Keratinocyte (primary cell): Measurements from ENCODE around the gene MED15. TPM values are rescaled to one million over a fixed set of nuclear protein-coding genes. Genes with fewer than 3 reads are reported as not detected.
"Not testable (repeated sequence)": the region's sequence is repeated elsewhere in the genome, so short reads cannot be mapped to it uniquely, and the experiment has no call there.

Experiments
- DNase-seq: peaks from one replicate; pipeline ENCODE4 v3.0.0-alpha.2; 2011; ENCODE audit warnings: low read depth, missing footprints, low spot score
- FAIRE-seq: peaks from 2 replicates; lab custom pipeline; 2011; peaks lifted over from hg19 to GRCh38; lab: Jason Lieb, UNC
- H2AFZ ChIP-seq: 2 replicates; pipeline ENCODE4 v1.6.0; 2012; ENCODE audit warnings: low read length, control low read depth, inconsistent platforms; ENCODE audit not compliant: control insufficient read depth
- H3K27ac ChIP-seq: 2 replicates; pipeline ENCODE4 v1.5.1; 2011; ENCODE audit warnings: low read length; ENCODE audit not compliant: control insufficient read depth, insufficient read depth
- H3K27me3 ChIP-seq: 3 replicates; pipeline ENCODE4 v1.6.0; 2011; ENCODE audit warnings: low read length; ENCODE audit not compliant: control insufficient read depth, insufficient read depth; ENCODE audit errors: extremely low read depth
- H3K36me3 ChIP-seq, 2 experiments: 2 replicates in 1 of 2; 3 replicates in 1 of 2; pipeline ENCODE4 v1.5.1; 2011; ENCODE audit warnings: low read length in 2 of 2, mild to moderate bottlenecking in 1 of 2; ENCODE audit not compliant: control insufficient read depth in 2 of 2, insufficient read depth in 2 of 2; ENCODE audit errors: extremely low read depth in 1 of 2
- H3K4me1 ChIP-seq: 3 replicates; pipeline ENCODE4 v1.5.1; 2011; ENCODE audit warnings: low read length; ENCODE audit not compliant: control insufficient read depth, insufficient read depth; ENCODE audit errors: extremely low read depth
- H3K4me2 ChIP-seq: 3 replicates; pipeline ENCODE4 v1.6.0; 2011; ENCODE audit warnings: low read depth, low read length; ENCODE audit not compliant: control insufficient read depth, insufficient read depth; ENCODE audit errors: extremely low read depth
- H3K4me3 ChIP-seq, 3 experiments: fragments of 200-600 bp in 1 of 3; sonication (generic) in 1 of 3; 2 replicates in 2 of 3; 3 replicates in 1 of 3; pipeline ENCODE4 v1.5.1; 2011 to 2016; ENCODE audit warnings: low read length in 3 of 3, mild to moderate bottlenecking in 3 of 3, control low read depth in 2 of 3, inconsistent platforms in 1 of 3, low read depth in 1 of 3, mixed read lengths in 1 of 3, mixed run types in 1 of 3, moderate library complexity in 1 of 3; ENCODE audit not compliant: control insufficient read depth in 2 of 3, insufficient read depth in 2 of 3; ENCODE audit errors: extremely low read depth in 1 of 3
- H3K79me2 ChIP-seq: 2 replicates; pipeline ENCODE4 v1.6.0; 2012; ENCODE audit warnings: low read length; ENCODE audit not compliant: control insufficient read depth, insufficient read depth
- H3K9ac ChIP-seq: 3 replicates; pipeline ENCODE4 v1.6.0; 2011; ENCODE audit warnings: low read length; ENCODE audit not compliant: control insufficient read depth, insufficient read depth; ENCODE audit errors: extremely low read depth
- H3K9me1 ChIP-seq: 3 replicates; pipeline ENCODE4 v1.6.0; 2011; ENCODE audit warnings: low read length; ENCODE audit not compliant: control insufficient read depth, insufficient read depth; ENCODE audit errors: extremely low read depth
- H3K9me3 ChIP-seq: 2 replicates; pipeline ENCODE4 v1.5.1; 2012; ENCODE audit warnings: low read depth, low read length; ENCODE audit not compliant: control insufficient read depth
- H4K20me1 ChIP-seq: 3 replicates; pipeline ENCODE4 v1.6.0; 2011; ENCODE audit warnings: low read length; ENCODE audit not compliant: control insufficient read depth, insufficient read depth; ENCODE audit errors: extremely low read depth
- EZH2 ChIP-seq: IDR thresholded peaks from one replicate; pipeline ENCODE4 v1.6.1; 2012; ENCODE audit warnings: inconsistent platforms, mild to moderate bottlenecking, low read length, moderate library complexity
- dilution Hi-C: fragments of 300-500 bp; cut with MboI; formaldehyde crosslinking; loops from one replicate; pipeline ENCODE4 v1.7.0; 2020; ENCODE audit warnings: low sequenced_read_pairs; ENCODE audit not compliant: extremely low pct_ligation_motif_present
- polyA plus RNA-seq, 5 experiments: library from polyadenylated mRNA; depleted of rRNA in 3 of 5; stranded (reverse) in 3 of 5; stranded (forward) in 1 of 5; unstranded in 1 of 5; fragments of >200 nt; gene quantifications; 1 replicate in 1 of 5; 2 replicates in 3 of 5; 3 replicates in 1 of 5; pipeline versions ENCODE4 v1.2.1 to v1.2.3, GENCODE V29; 2011 to 2012; ENCODE audit warnings: missing spikeins in 2 of 5, low read depth in 1 of 5, low replicate concordance in 1 of 5
- TF ChIP-seq, protein P1 (sequence below), 3 experiments: IDR thresholded peaks in 1 of 3; conservative IDR thresholded peaks in 1 of 3; optimal IDR thresholded peaks in 1 of 3; 2 replicates in 2 of 3; 3 replicates in 1 of 3; pipeline versions ENCODE3 to v1.5.1; 2011; ENCODE audit warnings: low read length in 3 of 3, mild to moderate bottlenecking in 3 of 3, moderate library complexity in 2 of 3, control low read depth in 1 of 3, inconsistent platforms in 1 of 3; ENCODE audit not compliant: insufficient read depth in 2 of 3; ENCODE audit errors: extremely low read depth in 1 of 3

MED15 gene
- polyA plus RNA-seq, 1 donor (not counting 4 experiments of a cell fraction or from before 2014, with no cell fraction given), result 24.9 TPM

DNA sequence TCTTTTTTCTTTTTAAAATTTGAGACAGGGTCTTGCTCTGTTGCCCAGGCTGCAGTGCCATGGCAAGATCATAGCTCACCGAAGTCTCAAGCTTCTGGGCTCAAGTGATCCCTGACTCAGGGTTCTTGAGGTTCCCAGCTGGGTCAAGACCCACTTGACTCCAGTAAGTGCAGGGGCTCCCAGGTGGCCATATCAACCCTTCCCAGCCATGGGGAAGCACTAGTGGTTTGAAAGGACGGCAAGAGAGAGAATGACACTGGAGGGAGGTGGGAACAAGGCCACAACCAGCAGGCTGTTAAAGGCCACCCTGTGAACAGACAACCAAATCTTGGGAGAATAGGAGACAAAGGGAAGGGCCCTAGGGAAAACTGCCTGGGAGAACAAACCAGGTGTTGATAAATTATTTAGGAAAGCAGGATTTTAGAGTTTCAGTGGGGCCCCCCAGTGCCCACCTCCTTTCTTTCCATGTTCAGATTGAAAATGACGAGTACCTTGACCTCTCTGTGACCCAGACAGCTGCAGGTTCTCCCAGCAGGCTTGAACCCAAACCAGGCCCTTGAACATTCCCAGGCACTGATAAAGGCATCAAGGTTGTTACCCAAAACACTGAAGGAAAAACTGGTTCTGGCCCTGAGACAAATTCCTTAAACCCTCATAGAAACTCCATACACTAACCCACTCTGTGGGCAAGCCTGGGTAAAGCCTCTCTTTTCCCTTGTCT, 40.6 kb upstream of the MED15 start:
- dilution Hi-C loops, result no loop called here
- H2AFZ ChIP-seq, result no peak overlapping the region
- TF ChIP-seq, protein P1, sequence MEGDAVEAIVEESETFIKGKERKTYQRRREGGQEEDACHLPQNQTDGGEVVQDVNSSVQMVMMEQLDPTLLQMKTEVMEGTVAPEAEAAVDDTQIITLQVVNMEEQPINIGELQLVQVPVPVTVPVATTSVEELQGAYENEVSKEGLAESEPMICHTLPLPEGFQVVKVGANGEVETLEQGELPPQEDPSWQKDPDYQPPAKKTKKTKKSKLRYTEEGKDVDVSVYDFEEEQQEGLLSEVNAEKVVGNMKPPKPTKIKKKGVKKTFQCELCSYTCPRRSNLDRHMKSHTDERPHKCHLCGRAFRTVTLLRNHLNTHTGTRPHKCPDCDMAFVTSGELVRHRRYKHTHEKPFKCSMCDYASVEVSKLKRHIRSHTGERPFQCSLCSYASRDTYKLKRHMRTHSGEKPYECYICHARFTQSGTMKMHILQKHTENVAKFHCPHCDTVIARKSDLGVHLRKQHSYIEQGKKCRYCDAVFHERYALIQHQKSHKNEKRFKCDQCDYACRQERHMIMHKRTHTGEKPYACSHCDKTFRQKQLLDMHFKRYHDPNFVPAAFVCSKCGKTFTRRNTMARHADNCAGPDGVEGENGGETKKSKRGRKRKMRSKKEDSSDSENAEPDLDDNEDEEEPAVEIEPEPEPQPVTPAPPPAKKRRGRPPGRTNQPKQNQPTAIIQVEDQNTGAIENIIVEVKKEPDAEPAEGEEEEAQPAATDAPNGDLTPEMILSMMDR (optimal IDR thresholded peaks at IDR 0.05 in 1 of 3, IDR thresholded peaks at IDR 0.05 in 1 of 3, conservative IDR thresholded peaks at IDR 0.05 in 1 of 3; ENCODE audit: extremely low read depth in 1 of 3, insufficient read depth in 2 of 3, low read length in 3 of 3), result no peak
- TF ChIP-seq EZH2, result no peak
- FAIRE-seq, result no peak
- no peaks in the 10 kb centered on the region for H4K20me1 ChIP-seq
- H3K36me3 ChIP-seq, result peaks cover 0 to 9% of the 10 kb centered on the region in 2 experiments
- no peaks in the 10 kb centered on the region for H3K79me2 ChIP-seq
- no peaks in the 10 kb centered on the region for H3K27me3 ChIP-seq
- no peak overlapping the region for H3K4me2 ChIP-seq
- no peak overlapping the region for H3K9ac ChIP-seq
- H3K4me3 ChIP-seq, result no peak overlapping the region
- no peak for DNase-seq
- no peaks in the 10 kb centered on the region for H3K9me3 ChIP-seq
- H3K9me1 ChIP-seq, result no peaks in the 10 kb centered on the region
- H3K4me1 ChIP-seq, result no peaks in the 10 kb centered on the region
- H3K27ac ChIP-seq, result no peak overlapping the region

DNA sequence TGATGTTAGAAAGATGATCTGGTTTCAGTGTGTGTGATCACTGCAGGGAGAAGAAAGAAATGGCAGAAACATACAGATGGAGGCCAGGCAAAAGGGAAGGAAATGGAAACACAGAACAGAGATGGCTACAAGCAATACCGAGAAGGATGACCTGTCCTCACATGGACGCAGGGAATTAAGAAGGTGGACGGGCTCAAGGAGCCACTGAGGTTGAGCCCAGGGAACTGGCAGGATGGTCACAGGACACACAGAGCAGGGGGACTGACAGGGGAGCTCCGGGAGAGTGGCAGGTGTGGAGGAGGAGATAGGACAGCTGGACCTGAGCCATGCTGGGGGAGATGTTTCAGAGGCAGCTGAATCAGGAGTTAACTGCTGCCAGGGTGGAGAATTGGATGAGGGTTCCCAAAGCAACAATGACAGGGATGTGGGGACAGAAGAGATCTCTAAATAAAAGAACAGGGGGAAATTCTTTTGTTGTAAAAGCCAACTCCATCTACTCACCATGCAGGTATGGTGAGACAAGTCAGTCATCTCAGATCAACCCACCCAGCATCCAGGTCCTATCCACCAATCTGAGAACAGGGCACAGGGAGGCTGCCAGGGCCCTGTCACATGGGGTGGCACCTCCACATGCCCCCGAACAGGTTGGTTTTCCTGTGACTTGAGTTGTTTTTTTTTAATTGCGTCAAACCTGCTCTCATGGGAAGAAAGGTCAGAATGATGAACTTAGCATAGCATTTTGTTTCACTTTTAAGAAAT, 38.1 kb upstream of the MED15 start:
- H3K9me3 ChIP-seq, result no peaks in the 10 kb centered on the region
- FAIRE-seq (no peak), DNase-seq (no peak)
- H3K36me3 ChIP-seq, result peaks cover 0 to 7% of the 10 kb centered on the region in 2 experiments
- no peak overlapping the region for H3K4me2 ChIP-seq
- H3K4me3 ChIP-seq, result no peak overlapping the region
- dilution Hi-C loops, result no loop called here
- H3K27me3 ChIP-seq, result no peaks in the 10 kb centered on the region
- H3K27ac ChIP-seq, result no peak overlapping the region
- H3K4me1 ChIP-seq, result no peaks in the 10 kb centered on the region
- H3K9ac ChIP-seq, result no peak overlapping the region
- no peak overlapping the region for H2AFZ ChIP-seq
- H4K20me1 ChIP-seq, result no peaks in the 10 kb centered on the region
- H3K9me1 ChIP-seq, result no peaks in the 10 kb centered on the region
- H3K79me2 ChIP-seq, result no peaks in the 10 kb centered on the region
- TF ChIP-seq, protein P1 (optimal IDR thresholded peaks at IDR 0.05 in 1 of 3, IDR thresholded peaks at IDR 0.05 in 1 of 3, conservative IDR thresholded peaks at IDR 0.05 in 1 of 3; ENCODE audit: extremely low read depth in 1 of 3, insufficient read depth in 2 of 3, low read length in 3 of 3), result no peak
- TF ChIP-seq EZH2, result no peak

- H3K27me3 ChIP-seq, H3K27ac ChIP-seq, H3K4me1 ChIP-seq, H3K9ac ChIP-seq, H3K4me3 ChIP-seq, H3K36me3 ChIP-seq, H2AFZ ChIP-seq, H3K79me2 ChIP-seq, H3K9me3 ChIP-seq, H4K20me1 ChIP-seq, H3K9me1 ChIP-seq, FAIRE-seq, DNase-seq, H3K4me2 ChIP-seq, dilution Hi-C loops: not testable (repeated sequence)
Measured at GRCh38 chr22:20470525-20470924, 36.9 kb upstream of the MED15 start.
